ENCODE measurements around the gene ACAA1.

ACAA1 gene

GRCh38 chr3:38119821-38120692 lies 16.9 kb downstream of the ACAA1 start:
- DNase-seq (ENCODE audit: low read depth) = no peak
- no peak overlapping the region for H3K4me3 ChIP-seq (ENCODE audit: low read depth, low read length)
- no peak for TF ChIP-seq MAX (IDR thresholded peaks at IDR 0.05; ENCODE audit: low read depth, low read length)
- no peak for TF ChIP-seq MYC (IDR thresholded peaks at IDR 0.05; ENCODE audit: low read depth, low read length)
- no peak for TF ChIP-seq CTCF (IDR thresholded peaks at IDR 0.05; ENCODE audit: low read depth, low read length)
- TF ChIP-seq POLR2A (IDR thresholded peaks at IDR 0.05; ENCODE audit: extremely low read depth, insufficient read length) = no peak

GRCh38 chr3:38119248-38119544 lies 17.7 kb downstream of the ACAA1 start:
- H3K4me3 ChIP-seq (ENCODE audit: low read depth, low read length) = no peak overlapping the region
- TF ChIP-seq MAX (IDR thresholded peaks at IDR 0.05; ENCODE audit: low read depth, low read length) (no peak), CTCF (IDR thresholded peaks at IDR 0.05; ENCODE audit: low read depth, low read length) (no peak)

GRCh38 chr3:38118421-38119247 lies 18.3 kb downstream of the ACAA1 start:
- TF ChIP-seq MAX (IDR thresholded peaks at IDR 0.05; ENCODE audit: low read depth, low read length) = no peak
- TF ChIP-seq MYC (IDR thresholded peaks at IDR 0.05; ENCODE audit: low read depth, low read length) = no peak
- no peak for TF ChIP-seq POLR2A (IDR thresholded peaks at IDR 0.05; ENCODE audit: extremely low read depth, insufficient read length)
- no peak for TF ChIP-seq CTCF (IDR thresholded peaks at IDR 0.05; ENCODE audit: low read depth, low read length)
- no peak overlapping the region for H3K4me3 ChIP-seq (ENCODE audit: low read depth, low read length)
- DNase-seq (ENCODE audit: low read depth) = no peak

More at GRCh38 chr3:38119248-38119544, 17.7 kb downstream of the ACAA1 start:
- DNase-seq (ENCODE audit: low read depth) = no peak

GRCh38 chr3:38117748-38118420 lies 19.0 kb downstream of the ACAA1 start:
- TF ChIP-seq CTCF (IDR thresholded peaks at IDR 0.05; ENCODE audit: low read depth, low read length) = peak; percentile 76
- TF ChIP-seq MAX (IDR thresholded peaks at IDR 0.05; ENCODE audit: low read depth, low read length) = peak; percentile 96
- peak; percentile 96 for TF ChIP-seq MYC (IDR thresholded peaks at IDR 0.05; ENCODE audit: low read depth, low read length)
- TF ChIP-seq POLR2A (IDR thresholded peaks at IDR 0.05; ENCODE audit: extremely low read depth, insufficient read length) = peak; percentile 12
- peak; percentile 83 for DNase-seq (ENCODE audit: low read depth)

GRCh38 chr3:38117163-38117716 lies 19.7 kb downstream of the ACAA1 start:
- TF ChIP-seq POLR2A (IDR thresholded peaks at IDR 0.05; ENCODE audit: extremely low read depth, insufficient read length) = no peak
- no peak for TF ChIP-seq MYC (IDR thresholded peaks at IDR 0.05; ENCODE audit: low read depth, low read length)
- no peak for TF ChIP-seq MAX (IDR thresholded peaks at IDR 0.05; ENCODE audit: low read depth, low read length)
- no peak for TF ChIP-seq CTCF (IDR thresholded peaks at IDR 0.05; ENCODE audit: low read depth, low read length)
- no peak for DNase-seq (ENCODE audit: low read depth)

More at GRCh38 chr3:38117748-38118420, 19.0 kb downstream of the ACAA1 start:
- no peak overlapping the region for H3K4me3 ChIP-seq (ENCODE audit: low read depth, low read length)

More at GRCh38 chr3:38117163-38117716, 19.7 kb downstream of the ACAA1 start:
- no peak overlapping the region for H3K4me3 ChIP-seq (ENCODE audit: low read depth, low read length)
